Measurements from ENCODE around the gene LRFN5. TPM values are rescaled to one million over a fixed set of nuclear protein-coding genes. Genes with fewer than 3 reads are reported as not detected.

LRFN5 gene
- total RNA-seq, 1 donor from 2014 or later = 0.35 TPM

GRCh38 chr14:41758011-41758665 lies 151.5 kb downstream of the LRFN5 start:
- DNase-seq (ENCODE audit: low spot score) = no peak

GRCh38 chr14:41761204-41761603 lies 154.5 kb downstream of the LRFN5 start:
- DNase-seq (ENCODE audit: low spot score) = no peak
- intact Hi-C loops (cut with DNase I) = no loop called here

More at GRCh38 chr14:41758011-41758665, 151.5 kb downstream of the LRFN5 start:
- intact Hi-C loops (cut with DNase I) = no loop called here

- intact Hi-C loops (cut with DNase I) = no loop called here
- no peak for DNase-seq (ENCODE audit: low spot score)
Measured at GRCh38 chr14:41766772-41767171, 160.1 kb downstream of the LRFN5 start.

- intact Hi-C loops (cut with DNase I) = no loop called here
- no peak for DNase-seq (ENCODE audit: low spot score)
Measured at GRCh38 chr14:41773536-41774279, 167.0 kb downstream of the LRFN5 start.

GRCh38 chr14:41782511-41782910 lies 175.8 kb downstream of the LRFN5 start:
- intact Hi-C loops (cut with DNase I) = no loop called here
- no peak for DNase-seq (ENCODE audit: low spot score)

GRCh38 chr14:41783403-41783802 lies 176.7 kb downstream of the LRFN5 start:
- intact Hi-C loops (cut with DNase I) = no loop called here
- DNase-seq (ENCODE audit: low spot score) = no peak

- no peak for DNase-seq (ENCODE audit: low spot score)
- intact Hi-C loops (cut with DNase I) = no loop called here
Measured at GRCh38 chr14:41785696-41786095, 179.0 kb downstream of the LRFN5 start.

GRCh38 chr14:41799817-41800216 lies 193.1 kb downstream of the LRFN5 start:
- intact Hi-C loops (cut with DNase I) = no loop called here
- DNase-seq (ENCODE audit: low spot score) = no peak

GRCh38 chr14:41805633-41806032 lies 199.0 kb downstream of the LRFN5 start:
- intact Hi-C loops (cut with DNase I) = no loop called here
- no peak for DNase-seq (ENCODE audit: low spot score)

GRCh38 chr14:41806366-41806975 lies 199.8 kb downstream of the LRFN5 start:
- intact Hi-C loops (cut with DNase I) = no loop called here
- no peak for DNase-seq (ENCODE audit: low spot score)

- no peak for DNase-seq (ENCODE audit: low spot score)
- intact Hi-C loops (cut with DNase I) = no loop called here
Measured at GRCh38 chr14:41810362-41810761, 203.7 kb downstream of the LRFN5 start.

- no peak for DNase-seq (ENCODE audit: low spot score)
- intact Hi-C loops (cut with DNase I) = no loop called here
Measured at GRCh38 chr14:41817626-41818025, 210.9 kb downstream of the LRFN5 start.

GRCh38 chr14:41824441-41824840 lies 217.8 kb downstream of the LRFN5 start:
- DNase-seq (ENCODE audit: low spot score) = no peak
- intact Hi-C loops (cut with DNase I) = no loop called here

GRCh38 chr14:41825622-41826021 lies 218.9 kb downstream of the LRFN5 start:
- intact Hi-C loops (cut with DNase I) = no loop called here
- DNase-seq (ENCODE audit: low spot score) = no peak

- intact Hi-C loops (cut with DNase I) = no loop called here
- DNase-seq (ENCODE audit: low spot score) = no peak
Measured at GRCh38 chr14:41830714-41831406, 224.2 kb downstream of the LRFN5 start.

GRCh38 chr14:41839661-41840060 lies 233.0 kb downstream of the LRFN5 start:
- DNase-seq (ENCODE audit: low spot score) = no peak
- intact Hi-C loops (cut with DNase I) = no loop called here

GRCh38 chr14:41859336-41859735 lies 252.7 kb downstream of the LRFN5 start:
- intact Hi-C loops (cut with DNase I) = no loop called here
- DNase-seq (ENCODE audit: low spot score) = no peak

GRCh38 chr14:41860586-41860985 lies 253.9 kb downstream of the LRFN5 start:
- intact Hi-C loops (cut with DNase I) = no loop called here
- no peak for DNase-seq (ENCODE audit: low spot score)

- intact Hi-C loops (cut with DNase I) = no loop called here
- no peak for DNase-seq (ENCODE audit: low spot score)
Measured at GRCh38 chr14:41865894-41866293, 259.2 kb downstream of the LRFN5 start.

GRCh38 chr14:41868396-41868795 lies 261.7 kb downstream of the LRFN5 start:
- intact Hi-C loops (cut with DNase I) = no loop called here
- DNase-seq (ENCODE audit: low spot score) = no peak

Data from cardiac septum (tissue), 1 donor.